Fibroblast of peridontal ligament (primary cell): ENCODE measurements around the gene CERS1.

Source experiments
- DNase-seq: peaks from one replicate; pipeline ENCODE4 v3.0.0-alpha.2; 2010; ENCODE audit errors: extremely low read depth

Gene CERS1

DNA sequence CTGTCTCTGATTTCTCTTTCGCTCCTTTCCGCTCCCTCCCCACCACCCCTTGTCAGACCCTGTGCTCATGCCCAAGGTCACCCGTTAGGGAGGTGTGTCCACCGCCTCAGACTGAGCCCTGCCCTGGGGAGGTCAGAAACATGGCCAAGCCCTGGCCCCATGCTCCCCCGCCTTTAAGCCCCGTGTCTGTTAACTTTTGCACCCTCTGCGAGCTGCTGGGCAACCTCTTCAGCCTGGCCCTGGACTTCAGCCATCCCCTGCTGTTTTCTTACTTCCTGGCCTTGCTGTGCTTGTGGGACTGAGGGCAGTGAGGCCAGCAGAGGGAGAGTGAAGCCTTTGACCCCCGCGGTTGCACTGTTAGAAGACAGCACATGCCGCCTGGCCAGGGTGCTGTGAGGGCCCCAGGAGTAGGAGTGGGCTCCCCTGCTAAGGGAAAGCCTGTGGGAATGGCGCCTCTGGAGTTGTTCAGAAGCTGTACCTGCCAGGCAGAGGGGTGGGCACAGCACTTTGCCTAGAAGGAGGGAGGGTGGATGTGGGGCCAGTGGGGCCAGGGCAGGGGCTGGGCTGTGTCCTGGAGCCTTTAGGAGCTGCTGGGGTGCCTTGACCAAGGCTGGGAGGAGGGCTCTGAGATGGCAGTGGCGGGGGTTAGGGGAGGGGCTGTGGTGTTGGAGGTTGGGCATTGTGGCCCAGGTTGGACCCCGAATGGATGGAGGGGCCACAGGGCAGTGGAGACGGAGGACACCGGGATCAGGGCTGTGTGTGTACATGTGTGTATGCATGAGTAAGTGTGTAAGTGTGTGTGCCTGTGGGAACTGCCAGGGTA is 56.3 kb downstream of the CERS1 start:
- no peak for DNase-seq

DNA sequence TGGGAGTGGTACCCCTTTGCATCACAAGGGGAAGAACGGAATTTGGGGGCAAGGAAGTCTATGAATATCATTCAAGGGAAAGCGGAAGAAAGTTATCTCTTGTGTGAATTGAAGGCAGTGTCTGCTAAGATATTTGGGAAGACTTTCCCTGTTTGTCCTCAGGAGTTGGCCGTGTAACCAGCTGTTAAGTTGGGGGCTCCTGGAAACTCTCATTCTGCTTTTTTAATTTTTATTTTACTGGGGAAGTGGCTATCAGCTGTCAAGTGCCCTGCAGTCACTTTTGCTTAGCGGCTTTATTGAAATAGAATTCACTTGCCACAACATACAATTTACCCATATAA is 61.3 kb downstream of the CERS1 start:
- no peak for DNase-seq

DNA sequence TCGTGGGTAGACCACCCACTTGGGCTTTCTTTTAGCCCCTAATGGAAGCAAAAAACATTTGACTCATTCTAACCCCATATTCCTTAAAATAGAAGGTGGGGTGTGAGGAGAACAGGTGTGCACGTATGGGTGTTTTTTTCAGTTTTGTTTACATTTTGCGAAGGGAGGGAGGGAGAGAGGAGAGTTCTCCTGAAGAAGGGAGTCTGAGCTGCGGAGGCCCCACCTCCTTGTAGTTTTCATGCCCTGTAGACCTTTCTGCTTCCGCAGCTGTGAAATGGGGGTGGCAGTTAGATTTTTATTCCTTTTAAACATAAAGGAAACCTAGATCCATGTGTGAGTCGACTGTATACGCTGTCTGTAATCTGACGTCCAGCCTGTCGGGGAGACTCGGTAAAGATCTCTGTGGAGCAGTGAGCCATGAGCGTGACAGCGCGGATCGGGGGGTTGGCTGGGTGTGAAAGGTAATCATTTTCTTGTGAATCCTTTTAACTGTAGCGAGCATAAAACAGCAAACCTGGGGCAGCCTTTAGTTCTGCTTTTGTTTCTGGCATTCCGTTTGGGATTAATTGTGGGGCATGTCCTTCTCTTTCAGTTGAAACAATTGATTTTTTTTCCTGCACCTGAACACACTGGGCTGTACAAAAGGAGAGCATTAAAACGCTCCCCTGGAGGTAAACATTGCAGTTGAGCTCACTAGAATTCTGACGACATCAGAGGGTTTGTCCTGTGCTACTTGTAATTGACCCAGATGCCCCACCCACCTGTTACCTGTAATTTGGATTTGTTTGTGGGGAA is 61.9 kb downstream of the CERS1 start:
- DNase-seq = peak; percentile 7

- DNase-seq = peak; percentile 25
These were observed 62.8 kb downstream of the CERS1 start for GRCh38 chr19:18833141-18833476.

DNA sequence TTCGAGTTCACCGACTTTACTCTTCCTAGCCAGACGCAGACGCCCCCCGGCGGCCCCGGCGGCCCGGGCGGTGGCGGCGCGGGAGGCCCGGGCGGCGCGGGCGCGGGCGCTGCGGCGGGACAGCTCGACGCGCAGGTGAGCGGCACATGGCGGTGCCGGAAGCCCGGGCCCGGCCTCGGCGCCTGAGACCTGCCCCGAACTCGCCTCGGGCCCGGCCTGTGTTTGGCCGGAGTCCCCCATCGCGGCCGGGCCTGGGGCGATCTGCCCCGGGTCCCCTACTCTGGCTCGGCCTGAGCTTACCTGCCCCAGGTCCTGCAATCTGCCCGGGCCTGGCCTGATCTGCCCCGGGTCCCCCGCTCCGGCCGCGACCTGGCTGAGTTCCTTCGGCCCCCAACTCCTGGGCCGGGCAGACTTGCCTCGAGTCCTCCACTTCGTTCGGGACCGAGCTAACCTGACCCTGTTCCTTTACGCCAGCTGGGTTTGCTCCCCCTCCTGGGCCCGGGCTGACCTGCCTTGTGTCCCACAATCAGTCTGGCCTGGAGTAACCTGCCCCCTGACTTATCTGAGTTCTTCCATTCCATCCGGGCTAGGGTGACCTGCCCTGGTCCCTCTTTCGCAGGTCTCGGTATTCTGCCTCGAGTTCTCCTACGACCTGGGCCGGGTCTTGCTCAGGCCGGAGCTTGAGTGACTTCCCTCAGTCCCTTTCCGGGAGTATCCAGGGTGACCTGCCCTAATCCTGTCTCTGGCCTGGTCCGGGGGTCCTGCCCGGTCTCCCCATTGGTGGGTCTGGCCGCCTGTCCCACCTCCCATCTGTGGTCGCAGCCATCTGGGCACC is 63.4 kb downstream of the CERS1 start:
- no peak for DNase-seq

GRCh38 chr19:18831524-18832305 is 64.2 kb downstream of the CERS1 start, which contains the start of gene UPF1:
TSS of gene UPF1 (plus strand) at chr19:18831959. CDS start at chr19:18832210, 251 bp downstream.
- peak; percentile 81 for DNase-seq

- no peak for DNase-seq
These were observed 65.5 kb downstream of the CERS1 start for GRCh38 chr19:18830488-18830887.

DNA sequence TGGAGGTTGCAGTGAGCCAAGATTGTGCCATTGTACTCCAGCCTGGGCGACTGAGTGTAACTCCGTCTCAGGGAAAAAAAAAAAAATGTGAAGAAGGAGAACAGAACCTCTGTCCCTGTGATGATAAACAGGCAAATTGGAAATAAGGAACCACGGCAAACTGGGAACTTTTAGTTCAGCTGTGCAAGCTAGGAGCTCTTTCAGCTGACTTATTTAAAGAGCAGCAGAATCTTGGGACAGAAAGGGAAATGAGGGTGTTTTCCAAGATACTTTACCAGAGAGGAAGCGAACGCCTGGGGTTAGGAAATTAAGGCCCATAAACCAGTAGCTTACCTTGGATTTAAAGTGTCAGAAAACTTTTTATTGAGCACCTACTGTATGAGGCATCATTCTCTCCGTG is 67.2 kb downstream of the CERS1 start:
- DNase-seq = no peak
